ENCODE measurements around the gene CTNNA2.

The CTNNA2 gene

GRCh38 chr2:79844011-79844410 is 331.2 kb downstream of the CTNNA2 start:
- Histone ChIP-seq H3K27me3 (replicated peaks) (no peaks in the 10 kb centered on the region), H3K27ac (no peak overlapping the region), H3K4me3 (ENCODE audit: low read depth, low read length) (no peak overlapping the region), H3K36me3 (replicated peaks) (no peaks in the 10 kb centered on the region)
- TF ChIP-seq, protein P1, sequence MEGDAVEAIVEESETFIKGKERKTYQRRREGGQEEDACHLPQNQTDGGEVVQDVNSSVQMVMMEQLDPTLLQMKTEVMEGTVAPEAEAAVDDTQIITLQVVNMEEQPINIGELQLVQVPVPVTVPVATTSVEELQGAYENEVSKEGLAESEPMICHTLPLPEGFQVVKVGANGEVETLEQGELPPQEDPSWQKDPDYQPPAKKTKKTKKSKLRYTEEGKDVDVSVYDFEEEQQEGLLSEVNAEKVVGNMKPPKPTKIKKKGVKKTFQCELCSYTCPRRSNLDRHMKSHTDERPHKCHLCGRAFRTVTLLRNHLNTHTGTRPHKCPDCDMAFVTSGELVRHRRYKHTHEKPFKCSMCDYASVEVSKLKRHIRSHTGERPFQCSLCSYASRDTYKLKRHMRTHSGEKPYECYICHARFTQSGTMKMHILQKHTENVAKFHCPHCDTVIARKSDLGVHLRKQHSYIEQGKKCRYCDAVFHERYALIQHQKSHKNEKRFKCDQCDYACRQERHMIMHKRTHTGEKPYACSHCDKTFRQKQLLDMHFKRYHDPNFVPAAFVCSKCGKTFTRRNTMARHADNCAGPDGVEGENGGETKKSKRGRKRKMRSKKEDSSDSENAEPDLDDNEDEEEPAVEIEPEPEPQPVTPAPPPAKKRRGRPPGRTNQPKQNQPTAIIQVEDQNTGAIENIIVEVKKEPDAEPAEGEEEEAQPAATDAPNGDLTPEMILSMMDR (IDR thresholded peaks at IDR 0.05; ENCODE audit: low read depth, low read length, missing control alignments) = no peak
- no peak for DNase-seq
- in situ Hi-C loops (cut with HindIII; ENCODE audit: low pct_ligation_motif_present, low sequenced_read_pairs) = no loop called here

DNA sequence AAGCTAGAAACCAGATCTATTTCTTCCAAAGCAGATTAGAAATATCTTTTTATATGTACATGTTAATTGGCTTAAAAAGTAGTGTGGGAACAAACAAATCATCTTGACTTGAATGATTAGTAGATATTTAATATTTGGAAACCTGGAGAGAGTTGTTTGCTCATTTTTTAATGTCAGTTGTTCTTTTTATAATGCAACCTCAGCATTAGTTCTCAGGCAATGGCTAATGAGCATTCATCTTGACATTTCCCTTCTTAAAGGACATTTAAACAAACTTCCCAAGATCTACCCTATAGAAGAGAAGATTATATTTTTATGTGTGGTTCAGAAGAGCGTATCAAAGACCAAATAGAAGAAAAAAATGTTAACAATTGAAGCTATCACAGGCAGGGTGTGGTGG is 334.0 kb downstream of the CTNNA2 start:
- H3K27me3 ChIP-seq (replicated peaks) = no peaks in the 10 kb centered on the region
- H3K27ac ChIP-seq = no peak overlapping the region
- DNase-seq = no peak
- H3K36me3 ChIP-seq (replicated peaks) = no peaks in the 10 kb centered on the region
- in situ Hi-C loops (cut with HindIII; ENCODE audit: low pct_ligation_motif_present, low sequenced_read_pairs) = no loop called here
- H3K4me3 ChIP-seq (ENCODE audit: low read depth, low read length) = no peak overlapping the region
- TF ChIP-seq, protein P1 (IDR thresholded peaks at IDR 0.05; ENCODE audit: low read depth, low read length, missing control alignments) = no peak

- TF ChIP-seq, protein P1 (IDR thresholded peaks at IDR 0.05; ENCODE audit: low read depth, low read length, missing control alignments) = no peak
- in situ Hi-C loops (cut with HindIII; ENCODE audit: low pct_ligation_motif_present, low sequenced_read_pairs) = no loop called here
- no peak overlapping the region for H3K27ac ChIP-seq
- H3K4me3 ChIP-seq (ENCODE audit: low read depth, low read length) = no peak overlapping the region
- no peaks in the 10 kb centered on the region for H3K27me3 ChIP-seq (replicated peaks)
- no peak for DNase-seq
- no peaks in the 10 kb centered on the region for H3K36me3 ChIP-seq (replicated peaks)
These were observed 336.4 kb downstream of the CTNNA2 start for GRCh38 chr2:79849241-79849640.

GRCh38 chr2:79849949-79850348 is 337.1 kb downstream of the CTNNA2 start:
- Histone ChIP-seq H3K27ac (no peak overlapping the region), H3K36me3 (replicated peaks) (no peaks in the 10 kb centered on the region), H3K4me3 (ENCODE audit: low read depth, low read length) (no peak overlapping the region), H3K27me3 (replicated peaks) (no peaks in the 10 kb centered on the region)
- TF ChIP-seq, protein P1 (IDR thresholded peaks at IDR 0.05; ENCODE audit: low read depth, low read length, missing control alignments) = no peak
- in situ Hi-C loops (cut with HindIII; ENCODE audit: low pct_ligation_motif_present, low sequenced_read_pairs) = no loop called here
- DNase-seq = no peak

DNA sequence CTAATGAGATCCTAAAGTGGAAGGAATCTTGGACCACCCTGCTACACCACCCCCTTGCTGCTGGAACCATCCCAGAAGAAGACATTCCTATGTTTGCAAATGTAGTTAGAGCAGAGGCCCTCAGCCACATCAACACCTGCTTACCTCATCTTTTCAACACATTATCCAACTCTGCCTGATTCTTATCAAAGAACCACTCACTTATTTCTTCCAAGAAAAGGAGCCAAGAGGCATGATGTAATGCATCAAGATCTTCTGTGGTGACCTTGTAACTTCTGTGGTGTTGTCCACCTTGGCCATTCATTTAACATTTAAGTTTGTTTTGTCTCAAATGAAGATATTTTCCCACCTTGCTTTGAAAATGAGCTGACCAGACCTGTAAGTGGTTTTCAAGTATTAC is 338.1 kb downstream of the CTNNA2 start:
- in situ Hi-C loops (cut with HindIII; ENCODE audit: low pct_ligation_motif_present, low sequenced_read_pairs) = no loop called here

More for the DNA sequence above, 338.1 kb downstream of the CTNNA2 start:
- no peak for DNase-seq
- no peak overlapping the region for H3K4me3 ChIP-seq (ENCODE audit: low read depth, low read length)
- TF ChIP-seq, protein P1 (IDR thresholded peaks at IDR 0.05; ENCODE audit: low read depth, low read length, missing control alignments) = no peak
- H3K27ac ChIP-seq = no peak overlapping the region
- no peaks in the 10 kb centered on the region for H3K27me3 ChIP-seq (replicated peaks)
- H3K36me3 ChIP-seq (replicated peaks) = no peaks in the 10 kb centered on the region

Measured in brain microvascular endothelial cell (primary cell).